Measurements from ENCODE around the gene LAIR2.

LAIR2 gene

GRCh38 chr19:54473071-54473891, 29.4 kb upstream of the LAIR2 start, which contains the start of gene CDC42EP5:
TSS of gene CDC42EP5 (minus strand) at chr19:54473296. CDS start at chr19:54465547, 7,749 bp downstream.
- H3K4me3 ChIP-seq (ENCODE audit: low read depth, low read length), result peak within 1 kb of the TSS; percentile 71
- no peak for TF ChIP-seq CTCF (IDR thresholded peaks at IDR 0.05; ENCODE audit: insufficient read depth, low read length, missing control alignments)
- peak; percentile 57 for DNase-seq (ENCODE audit: low read depth, low spot score)
- POLR2A ChIA-PET, result interaction anchor here (0.8 to 2.0 kb wide), 5 partner anchors 10 to 336 kb away, joined by 3 to 17 read pairs (median 4); partner anchors contain the start of genes CNOT3, LENG8 and LENG9
- CTCF ChIA-PET, result interaction anchor here (1.0 to 1.3 kb wide), 5 partner anchors 8 to 686 kb away, joined by 3 to 6 read pairs (median 3); partner anchors contain the start of gene LENG8

DNA sequence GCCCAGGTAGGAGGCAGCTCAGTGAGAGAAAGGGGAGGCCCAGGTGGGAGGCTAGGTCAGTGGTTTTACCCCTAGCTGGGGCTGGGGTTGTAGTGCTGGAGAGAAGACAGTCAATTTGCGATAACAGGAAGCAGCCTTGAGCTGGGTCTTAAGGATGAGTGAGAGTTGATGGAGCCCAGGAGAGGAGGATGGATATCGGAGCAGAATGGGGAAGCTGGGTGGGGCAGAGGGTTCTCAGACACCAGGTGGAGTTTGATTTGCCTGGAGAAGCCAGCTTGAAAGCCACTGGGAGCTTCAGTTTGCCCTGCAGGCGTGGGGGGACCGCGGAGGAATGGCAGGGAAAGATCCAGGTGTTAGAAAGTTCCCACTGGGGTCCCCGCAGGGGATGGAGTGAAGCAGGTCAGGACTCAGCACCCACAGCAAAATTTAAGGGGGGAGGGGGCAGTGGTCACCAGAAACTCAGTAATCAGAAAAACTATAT, 28.7 kb upstream of the LAIR2 start:
- ChIA-PET CTCF (interaction anchor here (1.0 to 1.3 kb wide), 4 partner anchors 25 to 685 kb away, joined by 3 read pairs; partner anchors contain the start of gene LENG8), POLR2A (interaction anchor here (1.2 to 2.0 kb wide), 3 partner anchors 11 to 43 kb away, joined by 4 to 17 read pairs (median 12); partner anchors contain the start of genes LENG8 and LENG9)
- no peak for TF ChIP-seq CTCF (IDR thresholded peaks at IDR 0.05; ENCODE audit: insufficient read depth, low read length, missing control alignments)

DNA sequence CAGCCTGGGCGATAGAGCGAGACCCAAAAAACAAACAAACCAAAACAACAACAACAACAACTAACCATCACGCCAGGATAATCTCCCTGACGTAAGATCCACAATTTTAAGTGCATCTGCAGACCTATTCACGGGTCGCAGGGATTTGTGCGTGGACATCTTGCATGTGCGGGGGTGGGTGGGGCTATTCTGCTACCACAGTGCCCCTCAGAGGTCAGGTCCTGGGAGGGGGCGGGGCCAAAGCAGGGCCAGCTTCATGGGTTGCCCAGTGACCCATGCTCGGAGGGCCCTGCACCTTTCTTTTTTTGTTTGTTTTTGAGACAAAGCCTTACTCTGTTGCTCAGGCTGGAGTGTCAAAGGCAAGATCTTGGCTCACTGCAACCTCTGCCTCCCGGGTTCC, 26.9 kb upstream of the LAIR2 start:
- POLR2A ChIA-PET, result interaction anchor here (0.8 kb wide), 1 partner anchor 845 kb away, joined by 3 read pairs; no protein-coding TSS in a partner anchor
- no peak for TF ChIP-seq CTCF (IDR thresholded peaks at IDR 0.05; ENCODE audit: insufficient read depth, low read length, missing control alignments)
- no peak overlapping the region for H3K4me3 ChIP-seq (ENCODE audit: low read depth, low read length)
- CTCF ChIA-PET, result interaction anchor here (1.2 kb wide), 1 partner anchor 32 kb away, joined by 4 read pairs; no protein-coding TSS in a partner anchor
- no peak for DNase-seq (ENCODE audit: low read depth, low spot score)

More for the DNA sequence above, 28.7 kb upstream of the LAIR2 start:
- H3K4me3 ChIP-seq (ENCODE audit: low read depth, low read length), result peak overlapping the region; percentile 71
- DNase-seq (ENCODE audit: low read depth, low spot score), result no peak

DNA sequence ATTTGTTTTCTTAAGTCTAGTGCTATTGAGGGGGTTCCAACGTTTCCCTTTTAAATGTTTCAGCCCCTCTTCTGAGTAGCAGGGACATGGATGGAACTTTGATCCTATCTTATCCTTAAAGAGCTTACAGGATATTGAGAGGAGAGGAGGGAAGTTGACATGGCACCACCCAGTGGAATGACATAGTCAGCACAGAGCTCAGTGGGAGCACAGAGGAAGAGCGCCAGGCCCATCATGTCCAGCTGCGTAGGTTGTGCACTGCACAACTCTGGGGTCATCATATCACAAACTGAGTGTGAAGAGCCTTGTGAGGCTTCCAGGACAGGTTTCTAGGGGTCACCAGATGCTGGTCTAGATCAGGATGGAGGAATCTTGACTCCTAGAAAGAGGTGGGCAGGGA, 25.0 kb upstream of the LAIR2 start:
- DNase-seq (ENCODE audit: low read depth, low spot score), result no peak
- POLR2A ChIA-PET, result no interaction called here
- no peak for TF ChIP-seq CTCF (IDR thresholded peaks at IDR 0.05; ENCODE audit: insufficient read depth, low read length, missing control alignments)
- CTCF ChIA-PET, result interaction anchor here (1.0 to 2.5 kb wide), 8 partner anchors 11 to 200 kb away, joined by 3 to 24 read pairs (median 3); partner anchors contain the start of gene LENG8
- H3K4me3 ChIP-seq (ENCODE audit: low read depth, low read length), result no peak overlapping the region

DNA sequence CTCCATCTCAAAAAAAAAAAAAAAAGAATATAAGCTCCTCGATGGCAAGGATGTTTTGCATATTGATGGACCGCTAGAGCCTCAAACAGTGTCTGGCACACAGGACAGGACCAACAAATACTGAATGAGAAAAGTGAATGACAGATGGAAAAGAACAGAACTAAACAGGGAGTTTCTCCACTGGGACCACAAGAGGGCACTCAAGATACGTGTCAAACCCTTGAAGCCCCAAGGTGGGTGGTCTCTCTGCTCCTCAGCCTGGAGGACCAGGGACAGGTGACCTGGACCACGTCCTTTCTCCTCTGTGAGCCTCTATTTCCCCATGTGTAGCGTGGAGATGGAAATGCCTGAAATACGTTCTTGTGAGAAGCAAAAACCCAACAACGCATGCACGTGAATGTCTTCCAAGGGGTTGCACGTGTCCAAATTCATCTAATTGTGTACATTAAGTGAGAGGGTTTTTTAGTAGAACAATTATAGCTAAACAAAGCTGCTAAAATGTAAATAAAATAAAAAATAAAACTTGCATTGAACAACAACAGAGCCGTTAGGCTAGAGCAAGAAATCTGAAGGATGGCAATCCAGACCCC, 23.9 kb upstream of the LAIR2 start:
- peak; percentile 56 for TF ChIP-seq CTCF (IDR thresholded peaks at IDR 0.05; ENCODE audit: insufficient read depth, low read length, missing control alignments)
- CTCF ChIA-PET, result interaction anchor here (0.9 to 2.5 kb wide), 14 partner anchors 9 to 939 kb away, joined by 3 to 24 read pairs (median 3); partner anchors contain the start of gene LENG8
- no peak overlapping the region for H3K4me3 ChIP-seq (ENCODE audit: low read depth, low read length)
- POLR2A ChIA-PET, result no interaction called here
- DNase-seq (ENCODE audit: low read depth, low spot score), result no peak
